Natural killer cell treated with Interleukin-12 subunit alpha and Interleukin-12 subunit beta and Interleukin-15 and Interleukin-18, amount 100 ng/mL, for 72 hours (primary cell): ENCODE results near the gene SNTA1. TPM values are rescaled to one million over a fixed set of nuclear protein-coding genes. Genes with fewer than 3 reads are reported as not detected.
A peak's percentile ranks its signal among the peaks of the same experiment; 100 is the strongest.
"Not testable (repeated sequence)": the region's sequence is repeated elsewhere in the genome, so short reads cannot be mapped to it uniquely, and the experiment has no call there.

ENCODE experiments used
- ATAC-seq, 2 donors: fragments of 150-1000 bp; cut with Tn5 transposase in 1 of 2; sonication (Bioruptor Pico), chemical (Tn5 transposase) in 1 of 2; 2 replicates each; pipeline ENCODE4 v1.10.0; 2021
- DNase-seq: peaks from one replicate; pipeline ENCODE4 v3.0.0; 2022; ENCODE audit warnings: low spot score
- H3K27ac Mint-ChIP-seq, 2 donors: 1 replicate in 1 of 2; 2 replicates in 1 of 2; pipeline ENCODE4 v1.8.0; 2022; ENCODE audit warnings: mixed read lengths in 2 of 2, mild to moderate bottlenecking in 1 of 2, moderate library complexity in 1 of 2
- H3K27me3 Mint-ChIP-seq, 2 donors: 1 replicate in 1 of 2; 2 replicates in 1 of 2; pipeline ENCODE4 v1.8.0; 2022; ENCODE audit warnings: mixed read lengths in 2 of 2
- H3K36me3 Mint-ChIP-seq: one replicate; pipeline ENCODE4 v1.8.0; 2022; ENCODE audit warnings: mixed read lengths
- H3K4me1 Mint-ChIP-seq, 2 donors: 1 replicate in 1 of 2; 2 replicates in 1 of 2; pipeline ENCODE4 v1.8.0; 2022; ENCODE audit warnings: low read depth in 2 of 2, mixed read lengths in 2 of 2, mild to moderate bottlenecking in 1 of 2
- H3K4me3 Mint-ChIP-seq: one replicate; pipeline ENCODE4 v1.8.0; 2022; ENCODE audit warnings: mixed read lengths
- H3K9me3 Mint-ChIP-seq: 2 replicates; pipeline ENCODE4 v1.8.0; 2022; ENCODE audit warnings: mixed read lengths
- total RNA-seq, 2 donors: library from RNA; stranded (reverse); gene quantifications; one replicate each; pipeline ENCODE4 v1.2.3, GENCODE V29; 2022

The SNTA1 gene
- total RNA-seq, 2 donors from 2014 or later = 1.1 to 1.5 TPM

DNA sequence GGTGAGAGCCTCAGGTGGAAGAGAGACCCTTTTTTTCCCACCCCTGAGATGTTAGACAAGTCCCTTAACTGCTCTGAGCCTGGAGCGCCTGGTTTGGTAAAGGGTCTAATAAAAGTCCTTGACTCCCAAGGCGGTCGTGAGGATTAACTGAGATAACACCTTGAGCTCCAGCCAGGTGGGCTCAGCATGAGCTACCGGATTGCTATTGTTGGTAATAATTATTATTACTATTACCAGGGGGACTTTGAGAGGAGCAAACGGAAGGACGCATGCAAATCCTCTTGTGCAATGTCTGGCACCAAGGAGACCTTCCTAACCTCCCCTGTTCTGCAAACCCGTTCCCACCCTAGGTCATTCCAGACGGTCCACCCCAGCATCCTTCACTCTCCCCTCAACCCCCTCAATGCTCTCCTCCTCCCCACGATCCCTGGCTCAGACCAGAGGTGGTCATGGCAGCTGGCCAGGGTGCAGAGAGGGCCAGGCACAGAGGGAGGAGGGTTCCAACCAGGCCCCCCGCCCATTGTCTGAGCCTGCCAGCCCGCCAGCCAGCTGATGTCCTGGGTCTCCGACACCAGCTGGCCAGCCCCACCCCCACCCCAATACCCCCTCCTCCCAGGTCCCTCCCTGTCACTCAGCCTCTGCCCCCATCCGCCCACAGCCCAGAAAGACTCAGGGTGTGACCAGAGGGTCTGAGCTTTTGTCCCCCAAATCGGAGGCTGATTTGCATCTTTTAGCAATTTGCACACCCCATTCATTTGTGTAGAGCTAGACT is 32.0 kb upstream of the SNTA1 start:
- H3K27me3 Mint-ChIP-seq = no peaks in the 10 kb centered on the region
- H3K4me1 Mint-ChIP-seq = no peaks in the 10 kb centered on the region
- H3K9me3 Mint-ChIP-seq = no peaks in the 10 kb centered on the region
- DNase-seq (no peak), ATAC-seq (no peak)
- H3K27ac Mint-ChIP-seq = no peak overlapping the region
- no peaks in the 10 kb centered on the region for H3K36me3 Mint-ChIP-seq
- no peak overlapping the region for H3K4me3 Mint-ChIP-seq

DNA sequence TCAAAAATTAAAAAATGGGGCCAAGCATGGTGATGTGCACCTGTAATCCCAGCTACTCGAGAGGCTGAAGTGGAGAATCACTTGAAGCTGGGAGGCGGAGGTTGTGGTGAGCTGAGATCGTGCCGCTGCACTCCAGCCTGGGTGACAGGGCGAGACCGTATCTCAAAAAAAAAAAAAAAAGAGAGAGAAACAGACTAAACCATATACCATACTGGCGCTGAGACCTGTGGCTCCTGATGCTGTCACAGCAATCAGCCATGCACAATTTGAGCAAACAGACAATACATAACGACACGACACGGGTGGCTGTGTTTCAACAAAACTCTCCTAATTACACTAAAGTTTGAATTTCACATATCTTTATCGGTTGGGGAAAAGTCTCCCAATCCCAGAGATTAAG is 31.4 kb upstream of the SNTA1 start:
- H3K27me3 Mint-ChIP-seq = no peaks in the 10 kb centered on the region
- H3K4me1 Mint-ChIP-seq = no peaks in the 10 kb centered on the region
- H3K36me3 Mint-ChIP-seq = no peaks in the 10 kb centered on the region
- DNase-seq (no peak), ATAC-seq (no peak)
- H3K9me3 Mint-ChIP-seq = no peaks in the 10 kb centered on the region
- H3K4me3 Mint-ChIP-seq = no peak overlapping the region
- no peak overlapping the region for H3K27ac Mint-ChIP-seq

DNA sequence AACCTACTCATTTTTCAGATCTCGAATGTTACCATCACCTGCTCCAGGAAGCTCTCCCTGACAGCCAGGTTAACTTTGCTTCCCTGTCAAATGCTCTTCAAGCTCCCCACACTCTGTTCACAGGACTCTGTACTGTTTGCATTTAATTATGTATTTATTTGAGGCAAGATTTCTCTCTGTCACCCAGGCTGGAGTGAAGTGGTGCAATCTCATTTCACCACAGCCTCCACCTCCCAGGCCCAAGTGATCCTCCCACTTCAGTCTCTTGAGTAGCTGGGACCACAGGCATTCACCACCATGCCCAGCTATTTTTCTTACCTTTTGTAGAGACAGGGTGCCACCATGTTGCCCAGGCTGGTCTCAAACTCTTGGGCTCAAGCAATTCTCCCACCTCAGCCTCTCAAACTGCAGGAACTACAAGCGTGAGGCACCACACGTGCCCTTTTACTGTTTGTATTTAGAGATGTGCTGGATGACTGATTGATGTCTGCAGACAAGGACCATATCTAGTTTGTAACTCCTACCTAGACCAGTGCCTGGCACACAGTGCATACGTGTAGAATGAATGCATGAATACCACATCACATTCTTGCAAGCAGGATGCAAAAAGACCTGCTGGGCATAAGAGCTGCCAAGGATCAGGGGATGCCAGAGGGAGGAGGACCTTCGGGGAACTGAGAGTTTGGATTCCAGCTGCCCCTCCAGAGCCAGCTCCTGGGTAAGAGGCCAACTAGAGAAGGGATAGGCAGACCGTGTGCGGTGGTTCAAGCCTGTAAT is 30.7 kb upstream of the SNTA1 start:
- ATAC-seq = no peak

DNA sequence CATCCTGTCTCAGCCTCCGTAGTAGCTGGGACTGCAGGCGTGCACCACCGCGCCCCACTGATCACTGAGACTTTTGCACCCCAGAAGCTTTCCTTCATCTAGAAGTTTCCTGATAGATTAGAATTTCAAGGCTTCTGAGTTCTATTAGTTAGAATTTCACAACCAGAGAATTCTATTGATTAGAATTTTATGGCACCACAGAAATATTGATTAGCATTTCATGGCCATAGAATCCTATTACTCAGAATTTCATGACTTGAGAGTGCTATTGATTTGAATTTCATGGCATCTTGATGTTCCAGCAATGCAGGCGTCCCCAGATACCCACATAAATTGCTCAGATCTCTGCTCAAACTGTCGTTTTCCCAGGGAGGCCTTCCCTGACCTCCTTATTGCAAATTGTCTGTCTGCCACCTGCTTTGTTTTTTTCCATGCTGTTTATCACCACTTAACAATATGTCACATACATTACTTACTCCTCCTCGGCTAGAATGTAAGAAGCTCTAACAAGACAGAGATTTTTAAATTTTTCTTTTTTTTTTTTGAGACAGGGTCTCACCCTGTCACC is 29.4 kb upstream of the SNTA1 start:
- no peaks in the 10 kb centered on the region for H3K27me3 Mint-ChIP-seq
- DNase-seq (no peak), ATAC-seq (no peak)
- no peaks in the 10 kb centered on the region for H3K9me3 Mint-ChIP-seq
- H3K4me1 Mint-ChIP-seq = no peaks in the 10 kb centered on the region
- H3K36me3 Mint-ChIP-seq = no peaks in the 10 kb centered on the region
- no peak overlapping the region for H3K4me3 Mint-ChIP-seq
- no peak overlapping the region for H3K27ac Mint-ChIP-seq

More for the DNA sequence above, 30.7 kb upstream of the SNTA1 start:
- Mint-ChIP-seq H3K27ac (no peak overlapping the region), H3K9me3 (no peaks in the 10 kb centered on the region), H3K4me3 (no peak overlapping the region), H3K36me3 (no peaks in the 10 kb centered on the region), H3K4me1 (no peaks in the 10 kb centered on the region), H3K27me3 (no peaks in the 10 kb centered on the region)
- no peak for DNase-seq

DNA sequence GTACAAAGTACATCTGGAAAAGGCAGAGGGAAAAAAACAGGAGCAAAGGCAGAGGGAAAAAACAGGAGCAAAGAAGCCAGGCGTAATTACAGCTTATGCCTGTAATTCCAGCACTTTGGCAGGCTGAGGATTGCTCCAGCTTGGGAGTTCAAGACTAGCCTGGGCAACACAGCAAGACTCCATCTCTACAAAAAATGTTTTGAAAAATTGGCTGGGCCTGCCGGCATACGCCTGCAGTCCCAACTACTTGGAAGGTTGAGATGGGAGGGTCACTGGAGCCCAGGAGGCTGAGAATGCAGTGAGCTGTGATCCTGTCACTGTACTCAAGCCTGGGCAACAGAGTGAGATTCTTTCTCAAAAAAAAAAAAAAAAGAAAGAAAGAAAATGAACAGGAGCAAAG is 27.3 kb upstream of the SNTA1 start:
- Mint-ChIP-seq H3K27ac (no peak overlapping the region), H3K27me3 (no peaks in the 10 kb centered on the region), H3K9me3 (no peaks in the 10 kb centered on the region), H3K36me3 (no peaks in the 10 kb centered on the region), H3K4me3 (no peak overlapping the region), H3K4me1 (no peaks in the 10 kb centered on the region)
- ATAC-seq (no peak), DNase-seq (no peak)

DNA sequence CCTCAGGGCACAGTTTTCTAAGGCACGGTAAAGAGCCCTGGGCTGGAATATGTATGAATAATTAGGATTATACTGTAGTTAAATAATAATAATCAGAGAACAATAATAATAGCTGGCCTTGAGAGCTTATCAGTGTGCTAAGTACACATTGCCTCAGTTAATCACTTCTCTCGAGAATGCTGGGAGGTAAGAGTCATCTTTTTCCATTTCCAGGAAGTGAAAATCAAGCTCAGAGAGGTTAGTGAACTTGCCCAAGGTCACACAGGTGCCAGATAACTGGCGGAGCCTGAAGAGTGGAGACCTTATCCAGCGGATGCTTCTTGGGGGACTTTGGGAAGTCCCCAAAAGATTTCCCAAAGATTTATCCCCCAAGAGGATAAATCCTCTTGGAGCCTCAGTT is 26.9 kb upstream of the SNTA1 start:
- H3K9me3 Mint-ChIP-seq = no peaks in the 10 kb centered on the region
- H3K4me1 Mint-ChIP-seq = no peaks in the 10 kb centered on the region
- DNase-seq (no peak), ATAC-seq (no peak)
- H3K36me3 Mint-ChIP-seq = no peaks in the 10 kb centered on the region
- no peak overlapping the region for H3K27ac Mint-ChIP-seq
- H3K27me3 Mint-ChIP-seq = no peaks in the 10 kb centered on the region
- no peak overlapping the region for H3K4me3 Mint-ChIP-seq

DNA sequence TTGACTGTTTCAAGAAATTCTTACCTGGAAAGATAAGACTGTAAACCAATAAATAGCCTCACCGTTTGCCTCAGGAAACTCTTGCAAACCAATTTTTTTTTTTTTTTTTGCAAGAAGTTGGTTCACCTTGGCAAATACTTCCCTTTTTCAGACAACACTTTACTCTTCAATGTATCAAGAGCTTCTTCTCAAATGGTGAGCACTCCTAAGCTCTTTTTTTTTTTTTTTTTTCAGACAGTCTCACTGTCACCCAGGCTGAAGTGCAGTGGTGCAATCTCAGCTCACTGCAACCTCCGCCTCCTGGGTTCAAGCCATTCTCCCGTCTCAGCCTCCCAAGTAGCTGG is 22.7 kb upstream of the SNTA1 start:
- DNase-seq (no peak), ATAC-seq (no peak)
- H3K27me3 Mint-ChIP-seq = no peaks in the 10 kb centered on the region
- no peaks in the 10 kb centered on the region for H3K4me1 Mint-ChIP-seq
- H3K27ac Mint-ChIP-seq = no peak overlapping the region
- no peaks in the 10 kb centered on the region for H3K9me3 Mint-ChIP-seq
- H3K4me3 Mint-ChIP-seq = no peak overlapping the region
- H3K36me3 Mint-ChIP-seq = no peaks in the 10 kb centered on the region

DNA sequence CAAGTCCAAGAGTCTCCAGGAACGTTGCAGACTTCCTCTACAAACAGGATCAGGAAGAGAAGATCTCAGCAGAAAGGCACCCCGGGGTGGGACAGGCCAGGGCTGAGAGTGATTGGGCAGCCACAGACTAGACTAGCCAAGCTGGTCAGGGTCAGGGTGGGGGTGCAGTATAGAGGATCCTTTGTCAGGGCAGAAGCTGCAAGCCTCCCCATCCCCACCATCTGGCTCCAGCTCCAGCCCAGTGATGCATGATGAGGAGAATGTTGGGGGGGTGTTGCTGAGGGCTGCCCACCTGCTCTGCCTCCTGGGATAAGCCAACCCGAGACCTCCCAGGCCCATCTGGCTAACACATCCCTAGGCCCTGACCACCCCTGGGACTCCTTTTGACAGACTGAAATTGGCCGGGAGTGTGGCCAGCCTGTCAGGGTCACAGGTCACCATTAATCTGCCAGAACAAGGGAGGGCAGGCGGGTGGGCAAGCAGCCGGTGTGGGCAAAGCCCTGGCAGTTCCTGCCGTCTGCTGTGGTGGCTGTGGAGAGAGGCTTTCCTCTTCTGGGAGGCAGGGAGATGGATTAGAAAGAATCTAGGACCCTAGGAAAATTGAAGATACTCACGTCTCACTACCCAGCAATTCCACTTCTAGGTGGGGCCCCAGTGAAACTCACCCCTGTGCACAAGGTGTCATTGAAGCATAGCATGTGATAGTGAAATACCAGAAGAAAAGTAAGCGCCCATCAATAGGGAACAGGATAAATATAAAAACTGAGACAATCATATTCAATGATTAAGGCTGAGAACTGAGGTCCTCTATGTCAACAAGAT is 22.1 kb upstream of the SNTA1 start:
- no peaks in the 10 kb centered on the region for H3K4me1 Mint-ChIP-seq
- no peak overlapping the region for H3K27ac Mint-ChIP-seq
- ATAC-seq (no peak), DNase-seq (no peak)
- H3K36me3 Mint-ChIP-seq = no peaks in the 10 kb centered on the region
- no peak overlapping the region for H3K4me3 Mint-ChIP-seq
- no peaks in the 10 kb centered on the region for H3K27me3 Mint-ChIP-seq
- no peaks in the 10 kb centered on the region for H3K9me3 Mint-ChIP-seq

DNA sequence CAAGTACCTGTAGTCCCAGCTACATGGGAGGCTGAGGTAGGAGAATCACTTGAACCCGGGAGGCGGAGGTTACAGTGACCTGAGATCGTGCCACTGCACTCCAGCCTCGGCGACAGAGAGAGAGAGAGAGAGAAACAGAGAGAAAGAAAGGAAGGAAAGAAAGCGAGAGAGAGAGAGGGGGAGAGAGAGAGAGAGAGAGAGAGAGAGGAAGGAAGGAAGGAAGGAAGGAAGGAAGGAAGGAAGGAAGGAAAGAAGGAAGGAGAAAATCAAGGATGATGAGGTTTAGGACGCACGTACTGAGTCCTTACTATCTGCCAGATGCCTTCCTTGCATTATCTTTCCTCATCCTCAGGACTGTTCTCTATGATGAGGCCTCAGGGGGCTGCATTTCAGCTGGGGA is 21.2 kb upstream of the SNTA1 start:
- not testable (repeated sequence) for H3K4me3 Mint-ChIP-seq, H3K9me3 Mint-ChIP-seq, DNase-seq, ATAC-seq, H3K27ac Mint-ChIP-seq, H3K4me1 Mint-ChIP-seq, H3K27me3 Mint-ChIP-seq, H3K36me3 Mint-ChIP-seq

DNA sequence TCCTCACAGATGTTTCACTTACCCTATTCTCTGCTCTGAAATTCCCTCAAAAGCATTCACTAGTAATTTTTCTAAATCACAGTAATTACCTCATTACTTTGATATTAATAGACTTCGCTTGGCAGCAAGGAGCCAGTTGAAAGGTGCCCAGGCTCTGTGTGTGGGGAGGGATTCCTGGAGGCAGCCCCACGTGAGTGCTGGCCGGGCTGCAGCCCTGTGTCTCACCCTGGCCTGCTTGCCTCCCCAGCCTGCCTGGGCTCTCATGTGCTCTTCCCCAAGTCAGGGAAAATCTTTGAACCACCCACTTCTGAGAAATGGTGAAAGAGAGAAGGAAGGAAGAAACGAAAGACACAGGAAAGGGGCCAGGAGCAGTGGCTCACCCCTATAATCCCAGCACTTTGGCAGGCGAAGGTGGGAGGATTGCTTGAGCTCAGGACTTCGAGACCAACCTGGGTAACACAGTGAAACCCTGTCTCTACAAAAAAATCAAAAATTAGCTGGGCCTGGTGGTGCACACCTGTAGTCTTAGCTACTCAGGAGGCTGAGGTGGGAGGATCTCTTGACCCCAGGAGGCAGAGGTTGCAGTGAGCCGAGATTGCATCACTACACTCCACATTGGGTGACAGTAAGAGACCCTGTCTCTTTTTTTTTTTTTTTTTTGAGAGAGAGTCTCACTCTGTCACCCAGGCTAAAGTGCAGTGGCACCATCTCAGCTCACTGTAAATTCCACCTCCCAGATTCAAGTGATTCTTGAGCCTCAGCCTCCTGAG is 20.0 kb upstream of the SNTA1 start:
- no peak overlapping the region for H3K4me3 Mint-ChIP-seq
- no peaks in the 10 kb centered on the region for H3K9me3 Mint-ChIP-seq
- no peaks in the 10 kb centered on the region for H3K4me1 Mint-ChIP-seq
- ATAC-seq = no peak
- no peak for DNase-seq
- H3K36me3 Mint-ChIP-seq = no peaks in the 10 kb centered on the region
- no peak overlapping the region for H3K27ac Mint-ChIP-seq
- no peaks in the 10 kb centered on the region for H3K27me3 Mint-ChIP-seq

DNA sequence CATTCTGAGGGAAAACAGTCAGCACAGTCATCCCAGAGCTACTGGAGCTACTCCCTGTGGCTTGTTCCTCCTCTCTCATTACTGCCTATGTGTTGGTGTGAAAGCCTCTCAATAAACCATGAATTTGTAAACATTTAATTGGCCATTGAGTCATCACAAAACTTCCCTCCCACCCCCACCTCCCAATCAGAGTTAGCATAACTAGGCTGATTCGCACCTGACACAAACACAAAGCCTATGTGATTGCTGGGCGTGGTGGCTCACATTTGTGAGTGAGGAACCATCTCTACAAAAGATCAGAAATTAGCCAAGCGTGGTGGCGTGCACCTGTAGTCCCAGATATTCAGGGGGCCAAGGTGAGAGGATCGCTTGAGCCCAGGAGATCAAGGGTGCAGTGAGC is 17.1 kb upstream of the SNTA1 start:
- Mint-ChIP-seq H3K27ac (no peak overlapping the region), H3K27me3 (no peaks in the 10 kb centered on the region), H3K4me3 (no peak overlapping the region), H3K36me3 (no peaks in the 10 kb centered on the region), H3K4me1 (no peaks in the 10 kb centered on the region), H3K9me3 (no peaks in the 10 kb centered on the region)
- DNase-seq = no peak
- ATAC-seq = no peak

DNA sequence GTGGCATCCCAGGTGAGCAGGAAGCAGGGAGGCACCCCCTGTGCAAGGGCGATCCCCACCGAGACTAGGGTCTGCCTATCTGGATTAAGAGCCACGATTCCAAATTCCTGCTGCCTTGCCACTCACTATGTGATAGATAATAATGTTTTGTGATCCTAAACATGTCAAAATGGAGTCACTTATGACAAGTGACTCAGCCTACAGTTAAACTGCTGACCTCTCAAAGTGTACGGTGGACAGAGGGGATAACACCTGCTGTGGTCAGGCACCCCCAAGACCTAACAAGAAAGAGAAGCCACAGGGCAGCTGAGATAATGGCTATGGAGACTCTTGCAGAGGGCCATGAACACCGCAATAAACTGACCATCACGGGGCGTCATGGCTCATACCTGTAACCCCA is 16.0 kb upstream of the SNTA1 start:
- Mint-ChIP-seq H3K9me3 (no peaks in the 10 kb centered on the region), H3K4me1 (no peaks in the 10 kb centered on the region), H3K27ac (no peak overlapping the region), H3K36me3 (no peaks in the 10 kb centered on the region), H3K4me3 (no peak overlapping the region), H3K27me3 (no peaks in the 10 kb centered on the region)
- DNase-seq (no peak), ATAC-seq (no peak)

DNA sequence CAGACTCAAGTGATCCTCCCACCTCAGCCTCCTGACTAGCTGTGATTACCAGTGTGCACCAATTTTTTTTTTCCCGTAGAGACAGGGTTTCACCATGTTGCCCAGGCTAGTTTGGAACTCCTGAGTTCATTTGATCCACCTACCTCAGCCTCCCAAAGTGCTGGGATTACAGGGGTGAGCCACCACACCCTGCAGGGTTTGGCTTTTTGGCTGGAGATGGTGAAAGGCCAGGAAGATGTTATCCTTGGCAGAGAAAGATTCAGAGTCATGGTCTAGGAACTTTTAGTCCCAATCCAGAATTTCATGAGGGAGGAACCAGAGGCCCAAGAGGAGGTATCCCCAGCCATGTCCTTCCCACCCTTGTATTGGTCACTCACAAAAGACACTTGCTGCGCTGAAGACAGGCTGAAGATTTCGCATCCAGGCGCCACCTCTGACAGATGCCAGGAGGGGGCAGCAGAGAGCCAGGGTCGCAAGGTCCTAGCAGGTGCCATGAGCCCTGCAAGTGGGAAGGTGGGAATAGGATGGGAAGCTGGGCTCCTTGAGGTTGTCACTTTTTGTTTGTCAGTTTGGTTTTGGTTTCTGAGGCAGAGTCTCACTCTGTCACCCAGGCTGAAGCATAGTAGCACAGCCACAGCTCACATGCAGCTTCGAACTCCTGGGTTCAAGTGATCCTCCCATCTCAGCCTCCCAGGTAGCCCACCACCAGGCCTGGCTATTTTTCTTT is 13.5 kb upstream of the SNTA1 start:
- not testable (repeated sequence) for H3K27ac Mint-ChIP-seq, H3K36me3 Mint-ChIP-seq, H3K4me1 Mint-ChIP-seq, H3K4me3 Mint-ChIP-seq, H3K27me3 Mint-ChIP-seq, H3K9me3 Mint-ChIP-seq
- ATAC-seq (peak; percentile 84 to 87), DNase-seq (peak; percentile 82)
